Adrenal gland (tissue), 12 donors: ENCODE data around the gene REG4. TPM values are rescaled to one million over a fixed set of nuclear protein-coding genes. Genes with fewer than 3 reads are reported as not detected.
"Not testable (repeated sequence)": the region's sequence is repeated elsewhere in the genome, so short reads cannot be mapped to it uniquely, and the experiment has no call there.

ENCODE experiments used
- DNase-seq, 7 donors: peaks; one replicate each; pipeline ENCODE4 v3.0.0-alpha.2; 2019 to 2020
- H3K27ac ChIP-seq, 5 donors: fragments of 200-600 bp; sonication (generic) in 4 of 5; 1 replicate in 3 of 5; 2 replicates in 2 of 5; pipeline versions ENCODE4 v1.5.1 to v1.8.0; 2016 to 2020; ENCODE audit warnings: mild to moderate bottlenecking in 1 of 5
- H3K27me3 ChIP-seq: fragments of 200-600 bp; 2 replicates; pipeline ENCODE4 v1.8.0; 2021
- H3K36me3 ChIP-seq, 2 donors: fragments of 200-600 bp; replicated peaks in 1 of 2; 1 replicate in 1 of 2; 2 replicates in 1 of 2; pipeline versions ENCODE4 v1.5.1 to v1.8.0; 2018 to 2022
- H3K4me1 ChIP-seq, 2 donors: fragments of 200-600 bp; replicated peaks in 1 of 2; 1 replicate in 1 of 2; 2 replicates in 1 of 2; pipeline versions ENCODE4 v1.5.1 to v1.8.0; 2018 to 2021
- H3K4me3 ChIP-seq, 4 donors: fragments of 200-600 bp; sonication (generic) in 3 of 4; one replicate each; pipeline ENCODE4 v1.5.1; 2016 to 2018
- H3K9me3 ChIP-seq, 3 donors: fragments of 200-600 bp; sonication (generic) in 1 of 3; replicated peaks in 1 of 3; 1 replicate in 2 of 3; 2 replicates in 1 of 3; pipeline versions ENCODE4 v1.5.1 to v1.8.0; 2016 to 2021
- POLR2A ChIP-seq, 2 donors: fragments of 450-650 bp; IDR thresholded peaks; one replicate each; pipeline ENCODE4 v1.6.1; 2017; ENCODE audit warnings: antibody characterized with exemption in 2 of 2, mild to moderate bottlenecking in 2 of 2, moderate library complexity in 1 of 2
- WGBS, 4 donors: extraction: QIAGEN DNeasy Blood & Tissue Kit in 2 of 4; methylation state at CpG; one replicate each; pipeline versions ENCODE4 v1.1.5 to v1.1.7; 2013 to 2017; 5-methylcytosine and 5-hydroxymethylcytosine counted together
- intact Hi-C, 2 donors: fragments of 100-400 bp; cut with DNase I; formaldehyde crosslinking; loops; one replicate each; pipeline versions ENCODE4 v1.14.1 to v1.15.0; 2022 to 2023
- polyA plus RNA-seq, 3 donors: library from polyadenylated mRNA; stranded (reverse); fragments of 200-250 nt in 2 of 3; fragments of 350-450 nt in 1 of 3; fragmentation: Illumina TruSeq in 1 of 3; extraction: RNeasy Lipid Tissue Mini Kit (QIAGEN cat#74804) in 1 of 3; gene quantifications; one replicate each; pipeline ENCODE4 v1.2.3, GENCODE V29; 2013 to 2014
- total RNA-seq, 9 donors: library from RNA; depleted of rRNA in 4 of 9; stranded (reverse); fragments of >200 nt in 4 of 9; fragments of 120-200 nt in 1 of 9; fragmentation: NEBNext Ultra II Directional in 1 of 9; extraction: Animal tissue kit (Norgen Biotek cat#: 25700) in 1 of 9; gene quantifications; one replicate each; pipeline versions ENCODE4 v1.1.0 to v1.2.4, GENCODE V29; 2013 to 2023
- TF ChIP-seq, protein P1 (sequence below), 6 experiments: fragments of 450-650 bp in 4 of 6; fragments of 200-600 bp in 2 of 6; sonication (generic) in 1 of 6; IDR thresholded peaks; 1 replicate in 5 of 6; 2 replicates in 1 of 6; pipeline versions ENCODE4 v1.5.1 to v1.8.0; 2016 to 2021; ENCODE audit warnings: antibody characterized with exemption in 6 of 6, mild to moderate bottlenecking in 2 of 6, moderate library complexity in 1 of 6
- donor health status: healthy with polysubstance abuse.
- donor health status: Bipolar disorder and iron deficiency.
- donor health status: DM: yes; HTN: yes; CAD: no.
- donor health status: DM: no; HTN: no; CAD: no.
- donor health status: DM: no; HTN: no; CAD: no.
- donor health status: DM: yes; HTN: yes; CAD: no.

REG4 gene
- total and polyA plus RNA-seq, 12 donors: not detected

DNA sequence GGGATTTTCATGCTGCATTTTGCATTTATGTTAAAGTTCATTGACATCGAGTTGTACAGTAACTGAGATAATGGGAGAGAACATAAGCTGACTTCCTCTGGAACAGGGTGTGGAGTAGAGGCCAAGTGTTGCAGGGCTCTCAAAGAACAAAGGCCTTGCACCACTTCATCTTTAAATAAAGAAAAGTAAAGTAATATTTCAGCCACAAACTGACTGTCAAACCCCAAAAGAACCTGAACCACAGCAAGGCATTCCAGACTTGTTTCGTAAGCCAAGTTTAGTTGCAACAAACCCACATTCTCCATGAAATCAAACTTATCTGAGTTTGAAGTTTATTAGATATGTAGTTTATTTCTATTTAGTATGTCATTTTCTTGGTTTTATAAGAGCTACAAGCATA lies 23.5 kb downstream of the REG4 start:
- no peaks in the 10 kb centered on the region for H3K27me3 ChIP-seq
- no peaks in the 10 kb centered on the region for H3K36me3 ChIP-seq
- H3K4me1 ChIP-seq: no peaks in the 10 kb centered on the region
- H3K9me3 ChIP-seq: no peaks in the 10 kb centered on the region
- H3K4me3 ChIP-seq: no peak overlapping the region
- intact Hi-C loops: no loop called here
- WGBS, 4 donors: 47 to 78% (median 62%) methylated on average over 2 of the region's 2 CpGs
- TF ChIP-seq, protein P1, sequence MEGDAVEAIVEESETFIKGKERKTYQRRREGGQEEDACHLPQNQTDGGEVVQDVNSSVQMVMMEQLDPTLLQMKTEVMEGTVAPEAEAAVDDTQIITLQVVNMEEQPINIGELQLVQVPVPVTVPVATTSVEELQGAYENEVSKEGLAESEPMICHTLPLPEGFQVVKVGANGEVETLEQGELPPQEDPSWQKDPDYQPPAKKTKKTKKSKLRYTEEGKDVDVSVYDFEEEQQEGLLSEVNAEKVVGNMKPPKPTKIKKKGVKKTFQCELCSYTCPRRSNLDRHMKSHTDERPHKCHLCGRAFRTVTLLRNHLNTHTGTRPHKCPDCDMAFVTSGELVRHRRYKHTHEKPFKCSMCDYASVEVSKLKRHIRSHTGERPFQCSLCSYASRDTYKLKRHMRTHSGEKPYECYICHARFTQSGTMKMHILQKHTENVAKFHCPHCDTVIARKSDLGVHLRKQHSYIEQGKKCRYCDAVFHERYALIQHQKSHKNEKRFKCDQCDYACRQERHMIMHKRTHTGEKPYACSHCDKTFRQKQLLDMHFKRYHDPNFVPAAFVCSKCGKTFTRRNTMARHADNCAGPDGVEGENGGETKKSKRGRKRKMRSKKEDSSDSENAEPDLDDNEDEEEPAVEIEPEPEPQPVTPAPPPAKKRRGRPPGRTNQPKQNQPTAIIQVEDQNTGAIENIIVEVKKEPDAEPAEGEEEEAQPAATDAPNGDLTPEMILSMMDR (IDR thresholded peaks at IDR 0.05): no peak
- TF ChIP-seq POLR2A (IDR thresholded peaks at IDR 0.05): no peak
- H3K27ac ChIP-seq: no peak overlapping the region
- DNase-seq: no peak

DNA sequence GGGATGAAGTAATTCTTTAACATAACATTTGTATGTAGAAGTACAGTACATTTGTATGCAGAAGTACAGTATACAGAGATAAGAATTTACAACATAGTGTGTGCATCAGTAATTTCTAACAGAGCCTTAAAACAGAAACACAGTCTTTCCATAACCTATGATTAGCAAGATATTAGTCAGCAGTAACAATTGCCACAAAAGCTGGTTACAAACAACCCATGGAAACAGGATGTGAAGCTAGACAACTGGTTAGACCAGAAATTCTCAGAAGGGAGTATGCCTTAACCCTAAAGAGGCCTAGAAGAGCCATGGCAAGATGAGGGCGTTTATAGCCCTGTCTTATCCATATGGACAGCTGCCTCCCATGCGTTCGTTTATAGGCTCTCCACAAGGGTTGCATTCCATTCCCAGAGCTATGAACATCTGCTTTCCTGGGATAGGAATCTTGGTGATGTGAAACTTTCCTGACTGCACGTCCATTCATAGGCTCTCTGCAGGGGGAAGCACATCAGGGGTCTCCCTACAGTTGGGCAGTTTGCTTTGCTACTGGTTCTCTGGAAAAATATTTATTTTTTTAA lies 24.7 kb downstream of the REG4 start:
- H3K27ac ChIP-seq, DNase-seq, H3K36me3 ChIP-seq, H3K27me3 ChIP-seq, H3K4me1 ChIP-seq, H3K9me3 ChIP-seq, intact Hi-C loops, H3K4me3 ChIP-seq: not testable (repeated sequence)
- WGBS, 4 donors: 68 to 75% (median 72%) methylated on average over 4 of the region's 4 CpGs

DNA sequence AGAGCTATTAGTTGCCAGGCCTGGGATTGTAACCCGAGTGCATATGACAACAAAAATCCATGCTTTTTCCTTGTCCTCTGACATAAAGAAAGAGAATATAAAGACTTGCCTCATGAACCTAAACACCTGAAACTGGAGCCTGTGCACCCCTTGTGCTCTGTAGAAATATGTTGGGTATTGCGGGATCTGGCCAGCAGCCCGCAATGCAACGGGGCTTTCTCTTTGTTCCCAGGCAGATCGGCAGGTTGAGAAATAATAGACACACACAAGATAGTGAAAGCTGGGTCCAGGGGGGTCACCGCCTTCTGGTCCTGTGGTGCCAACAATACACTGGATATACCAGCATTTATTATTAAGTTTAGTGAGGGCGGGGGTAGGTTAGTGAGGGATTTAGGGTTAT lies 25.2 kb downstream of the REG4 start:
- H3K27ac ChIP-seq, H3K36me3 ChIP-seq, H3K4me3 ChIP-seq, DNase-seq, H3K27me3 ChIP-seq, intact Hi-C loops, H3K9me3 ChIP-seq, H3K4me1 ChIP-seq: not testable (repeated sequence)
- WGBS, 4 donors: 81 to 84% (median 82%) methylated on average over 7 of the region's 7 CpGs

DNA sequence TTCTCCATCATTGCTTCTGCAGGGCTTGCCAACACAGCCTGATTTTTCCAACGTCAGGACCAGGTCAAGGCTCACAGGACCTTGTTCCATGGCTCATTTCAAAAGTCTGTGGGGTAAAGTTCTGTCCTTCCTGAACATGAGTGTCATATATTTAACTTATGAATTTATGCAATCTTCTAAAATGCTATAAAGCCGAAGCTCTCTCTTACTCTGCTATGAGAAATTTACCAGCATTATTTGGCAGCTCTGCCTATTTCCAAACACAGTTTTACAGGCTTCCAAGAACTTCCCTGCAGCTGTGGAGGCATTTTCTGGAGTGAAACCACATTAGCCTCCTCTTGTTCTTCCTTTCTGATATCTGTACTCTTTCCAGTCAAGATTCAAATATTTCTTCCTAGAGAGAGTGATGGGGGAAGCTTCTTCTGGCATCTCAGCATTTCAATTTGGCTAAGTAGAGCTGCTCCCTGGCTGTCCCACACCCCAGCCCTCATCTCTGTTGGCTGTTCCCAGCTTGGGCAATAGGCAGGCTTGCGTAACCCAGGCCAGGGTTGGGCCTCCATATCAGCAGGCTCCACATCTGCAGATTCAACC lies 27.0 kb downstream of the REG4 start:
- Histone ChIP-seq H3K36me3 (no peaks in the 10 kb centered on the region), H3K4me3 (no peak overlapping the region), H3K27ac (no peak overlapping the region), H3K27me3 (no peaks in the 10 kb centered on the region), H3K9me3 (no peaks in the 10 kb centered on the region), H3K4me1 (no peaks in the 10 kb centered on the region)
- WGBS, 4 donors: 59 to 63% (median 60%) methylated on average over 3 of the region's 3 CpGs
- no peak for TF ChIP-seq POLR2A (IDR thresholded peaks at IDR 0.05)
- TF ChIP-seq, protein P1 (IDR thresholded peaks at IDR 0.05): no peak
- intact Hi-C loops: no loop called here
- DNase-seq: peak in 6 of 7 donors; percentile 29 to 61 (median 38)

DNA sequence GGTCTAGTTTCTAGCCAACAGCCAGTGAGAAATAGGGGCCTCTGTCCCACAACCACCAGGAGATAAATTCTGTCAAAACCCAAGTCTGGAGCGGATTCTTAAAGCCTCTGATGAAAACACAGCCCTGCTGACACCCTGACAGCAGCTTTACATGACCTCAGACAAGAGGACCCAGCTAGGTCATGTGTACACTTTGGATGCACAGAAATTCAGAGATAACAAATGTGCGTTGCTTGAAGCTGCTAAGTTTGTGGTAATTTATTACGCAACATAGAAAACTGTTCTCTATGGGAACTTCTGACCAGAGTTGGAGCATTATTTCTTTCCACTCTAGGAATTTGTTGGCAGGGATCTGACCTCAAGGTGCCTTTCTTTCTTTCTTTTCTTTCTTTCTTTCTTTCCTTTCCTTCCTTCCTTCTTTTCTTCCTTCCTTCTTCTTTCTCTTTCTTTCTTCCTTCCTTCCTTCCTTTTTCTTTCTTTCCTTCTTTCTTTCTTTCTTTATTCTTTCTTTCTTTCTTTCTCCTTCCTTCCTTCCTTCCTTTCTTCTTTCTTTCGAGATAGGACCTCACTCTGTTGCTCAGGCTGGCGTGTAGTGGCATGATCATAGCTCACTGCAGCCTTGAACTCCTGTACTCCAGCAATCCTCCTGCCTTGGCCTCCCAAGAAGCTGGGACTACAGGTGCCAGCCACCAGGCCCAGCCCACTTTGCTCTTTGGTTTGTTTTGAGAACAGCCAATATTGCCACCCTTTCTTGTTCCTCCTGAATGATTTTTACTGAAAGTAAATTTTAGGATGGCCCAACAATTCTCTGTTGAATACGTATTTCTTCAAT lies 27.7 kb downstream of the REG4 start:
- Histone ChIP-seq H3K27me3 (no peaks in the 10 kb centered on the region), H3K9me3 (no peaks in the 10 kb centered on the region), H3K4me3 (no peak overlapping the region), H3K36me3 (no peaks in the 10 kb centered on the region), H3K27ac (no peak overlapping the region), H3K4me1 (no peaks in the 10 kb centered on the region)
- TF ChIP-seq, protein P1 (IDR thresholded peaks at IDR 0.05): no peak
- TF ChIP-seq POLR2A (IDR thresholded peaks at IDR 0.05): no peak
- 63 to 77% (median 72%) methylated on average over 6 of the region's 6 CpGs for WGBS, 4 donors
- intact Hi-C loops: no loop called here
- no peak for DNase-seq
